ENCODE results near the gene PREPL. TPM values are rescaled to one million over a fixed set of nuclear protein-coding genes. Genes with fewer than 3 reads are reported as not detected.

Gene PREPL
- polyA plus RNA-seq, 1 donor (not counting 4 experiments of a cell fraction or from before 2014, with no cell fraction given) = 36.4 TPM

DNA sequence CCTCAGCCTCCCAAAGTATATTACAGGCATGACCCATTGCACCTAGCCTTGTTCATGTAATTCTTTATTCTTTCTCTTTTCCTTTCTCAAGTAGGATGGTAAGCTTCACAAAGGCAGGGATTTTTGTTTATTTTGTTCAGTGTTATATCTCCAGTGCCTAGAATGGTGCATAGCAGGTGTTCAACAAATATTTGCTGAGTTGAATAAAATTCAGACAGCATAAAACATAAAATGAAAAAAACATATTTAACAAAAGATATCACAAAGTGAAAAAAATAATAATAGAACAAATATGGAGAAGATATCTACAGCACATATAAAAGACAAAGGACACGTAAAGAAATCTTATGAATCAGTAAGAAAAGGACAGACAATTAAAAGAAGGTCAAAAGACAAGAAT lies 8.8 kb downstream of the PREPL start:
- no peaks in the 10 kb centered on the region for H3K27me3 ChIP-seq (ENCODE audit: control insufficient read depth, extremely low read depth, insufficient read depth, low read length)
- H3K27ac ChIP-seq (ENCODE audit: control insufficient read depth, insufficient read depth, low read length) = no peak overlapping the region
- dilution Hi-C loops (cut with MboI; ENCODE audit: extremely low pct_ligation_motif_present, low sequenced_read_pairs) = no loop called here
- no peaks in the 10 kb centered on the region for H3K9me1 ChIP-seq (ENCODE audit: control insufficient read depth, extremely low read depth, insufficient read depth, low read length)
- FAIRE-seq = no peak
- H3K9me3 ChIP-seq (ENCODE audit: control insufficient read depth, low read depth, low read length) = no peaks in the 10 kb centered on the region
- no peaks in the 10 kb centered on the region for H3K36me3 ChIP-seq (ENCODE audit: control insufficient read depth in 2 of 2, extremely low read depth in 1 of 2, insufficient read depth in 2 of 2, low read length in 2 of 2)
- no peaks in the 10 kb centered on the region for H4K20me1 ChIP-seq (ENCODE audit: control insufficient read depth, extremely low read depth, insufficient read depth, low read length)
- H3K4me3 ChIP-seq (ENCODE audit: control insufficient read depth in 2 of 3, extremely low read depth in 1 of 3, insufficient read depth in 2 of 3, low read depth in 1 of 3, low read length in 3 of 3) = no peak overlapping the region
- H3K4me1 ChIP-seq (ENCODE audit: control insufficient read depth, extremely low read depth, insufficient read depth, low read length) = no peaks in the 10 kb centered on the region
- no peak for DNase-seq (ENCODE audit: low read depth, low spot score)
- H3K9ac ChIP-seq (ENCODE audit: control insufficient read depth, extremely low read depth, insufficient read depth, low read length) = no peak overlapping the region
- H3K79me2 ChIP-seq (ENCODE audit: control insufficient read depth, insufficient read depth, low read length) = no peaks in the 10 kb centered on the region
- no peak overlapping the region for H2AFZ ChIP-seq (ENCODE audit: control insufficient read depth, low read length)
- no peak overlapping the region for H3K4me2 ChIP-seq (ENCODE audit: control insufficient read depth, extremely low read depth, insufficient read depth, low read depth, low read length)
- no peak for TF ChIP-seq EZH2 (IDR thresholded peaks at IDR 0.05; ENCODE audit: low read length)
- TF ChIP-seq, protein P1, sequence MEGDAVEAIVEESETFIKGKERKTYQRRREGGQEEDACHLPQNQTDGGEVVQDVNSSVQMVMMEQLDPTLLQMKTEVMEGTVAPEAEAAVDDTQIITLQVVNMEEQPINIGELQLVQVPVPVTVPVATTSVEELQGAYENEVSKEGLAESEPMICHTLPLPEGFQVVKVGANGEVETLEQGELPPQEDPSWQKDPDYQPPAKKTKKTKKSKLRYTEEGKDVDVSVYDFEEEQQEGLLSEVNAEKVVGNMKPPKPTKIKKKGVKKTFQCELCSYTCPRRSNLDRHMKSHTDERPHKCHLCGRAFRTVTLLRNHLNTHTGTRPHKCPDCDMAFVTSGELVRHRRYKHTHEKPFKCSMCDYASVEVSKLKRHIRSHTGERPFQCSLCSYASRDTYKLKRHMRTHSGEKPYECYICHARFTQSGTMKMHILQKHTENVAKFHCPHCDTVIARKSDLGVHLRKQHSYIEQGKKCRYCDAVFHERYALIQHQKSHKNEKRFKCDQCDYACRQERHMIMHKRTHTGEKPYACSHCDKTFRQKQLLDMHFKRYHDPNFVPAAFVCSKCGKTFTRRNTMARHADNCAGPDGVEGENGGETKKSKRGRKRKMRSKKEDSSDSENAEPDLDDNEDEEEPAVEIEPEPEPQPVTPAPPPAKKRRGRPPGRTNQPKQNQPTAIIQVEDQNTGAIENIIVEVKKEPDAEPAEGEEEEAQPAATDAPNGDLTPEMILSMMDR (optimal IDR thresholded peaks at IDR 0.05 in 1 of 3, IDR thresholded peaks at IDR 0.05 in 1 of 3, conservative IDR thresholded peaks at IDR 0.05 in 1 of 3; ENCODE audit: extremely low read depth in 1 of 3, insufficient read depth in 2 of 3, low read length in 3 of 3) = no peak

DNA sequence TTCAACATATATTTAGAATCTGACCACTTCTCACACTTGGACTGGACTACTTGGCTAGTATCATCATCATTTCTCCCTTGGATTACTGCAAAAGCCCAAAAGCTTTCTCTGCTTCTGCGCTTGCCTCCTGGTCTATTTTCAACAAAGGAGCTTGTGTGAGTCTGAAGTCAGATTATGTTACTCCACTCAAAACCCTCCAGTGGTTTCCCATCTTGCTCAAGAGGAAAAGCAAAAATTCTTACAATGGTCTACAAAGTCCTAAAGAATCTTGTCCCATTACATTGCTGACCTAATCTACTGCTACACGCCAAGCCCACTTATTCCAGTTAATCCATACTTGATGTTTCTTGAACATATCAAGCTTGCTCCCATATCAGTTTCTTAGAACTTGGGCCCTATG lies 9.6 kb downstream of the PREPL start:
- Histone ChIP-seq H3K27me3 (ENCODE audit: control insufficient read depth, extremely low read depth, insufficient read depth, low read length) (no peaks in the 10 kb centered on the region), H2AFZ (ENCODE audit: control insufficient read depth, low read length) (no peak overlapping the region), H3K79me2 (ENCODE audit: control insufficient read depth, insufficient read depth, low read length) (no peaks in the 10 kb centered on the region), H3K36me3 (ENCODE audit: control insufficient read depth in 2 of 2, extremely low read depth in 1 of 2, insufficient read depth in 2 of 2, low read length in 2 of 2) (no peaks in the 10 kb centered on the region), H3K4me3 (ENCODE audit: control insufficient read depth in 2 of 3, extremely low read depth in 1 of 3, insufficient read depth in 2 of 3, low read depth in 1 of 3, low read length in 3 of 3) (no peak overlapping the region), H4K20me1 (ENCODE audit: control insufficient read depth, extremely low read depth, insufficient read depth, low read length) (no peaks in the 10 kb centered on the region), H3K9me3 (ENCODE audit: control insufficient read depth, low read depth, low read length) (no peaks in the 10 kb centered on the region), H3K9ac (ENCODE audit: control insufficient read depth, extremely low read depth, insufficient read depth, low read length) (no peak overlapping the region), H3K4me1 (ENCODE audit: control insufficient read depth, extremely low read depth, insufficient read depth, low read length) (no peaks in the 10 kb centered on the region), H3K27ac (ENCODE audit: control insufficient read depth, insufficient read depth, low read length) (no peak overlapping the region), H3K9me1 (ENCODE audit: control insufficient read depth, extremely low read depth, insufficient read depth, low read length) (no peaks in the 10 kb centered on the region), H3K4me2 (ENCODE audit: control insufficient read depth, extremely low read depth, insufficient read depth, low read depth, low read length) (no peak overlapping the region)
- dilution Hi-C loops (cut with MboI; ENCODE audit: extremely low pct_ligation_motif_present, low sequenced_read_pairs) = no loop called here
- FAIRE-seq = no peak
- TF ChIP-seq EZH2 (IDR thresholded peaks at IDR 0.05; ENCODE audit: low read length) = no peak
- TF ChIP-seq, protein P1 (optimal IDR thresholded peaks at IDR 0.05 in 1 of 3, IDR thresholded peaks at IDR 0.05 in 1 of 3, conservative IDR thresholded peaks at IDR 0.05 in 1 of 3; ENCODE audit: extremely low read depth in 1 of 3, insufficient read depth in 2 of 3, low read length in 3 of 3) = no peak
- DNase-seq (ENCODE audit: low read depth, low spot score) = no peak

Data from keratinocyte (primary cell).